Neural cell (in vitro differentiated cells): ENCODE data around the gene RAB33B. TPM values are rescaled to one million over a fixed set of nuclear protein-coding genes. Genes with fewer than 3 reads are reported as not detected.

Experiments used
- H2AFZ ChIP-seq: fragments of 200-600, 300-800 bp; sonication (generic), shearing (Covaris generic); 2 replicates; pipeline ENCODE4 v1.6.0; 2014; ENCODE audit warnings: low read depth, mild to moderate bottlenecking, antibody characterized with exemption, low read length, moderate library complexity
- H3F3A ChIP-seq: fragments of 200-600 bp; shearing (Covaris generic); 2 replicates; pipeline ENCODE4 v1.6.1; 2016; ENCODE audit warnings: mild to moderate bottlenecking, moderate library complexity, mixed read lengths, antibody characterized with exemption, low read length; ENCODE audit not compliant: insufficient read depth, poor library complexity, severe bottlenecking
- H3K27ac ChIP-seq: fragments of 200-600, 300-800 bp; sonication (generic), shearing (Covaris generic); 2 replicates; pipeline ENCODE4 v1.5.1; 2014; ENCODE audit warnings: mild to moderate bottlenecking, low read length, moderate library complexity
- H3K27me3 ChIP-seq: fragments of 300-800, 200-600 bp; sonication (generic), shearing (Covaris generic); 2 replicates; pipeline ENCODE4 v1.6.0; 2014; ENCODE audit warnings: mild to moderate bottlenecking, low read depth, low read length, moderate library complexity; ENCODE audit not compliant: insufficient read depth
- H3K36me3 ChIP-seq: fragments of 300-800, 200-600 bp; sonication (generic), shearing (Covaris generic); 2 replicates; pipeline ENCODE4 v1.5.1; 2014; ENCODE audit warnings: mild to moderate bottlenecking, antibody characterized with exemption, low read length, moderate library complexity; ENCODE audit not compliant: insufficient read depth
- H3K4me2 ChIP-seq: fragments of 300-800, 200-600 bp; sonication (generic), shearing (Covaris generic); 2 replicates; pipeline ENCODE4 v1.6.0; 2014; ENCODE audit warnings: mild to moderate bottlenecking, low read length
- H3K4me3 ChIP-seq: fragments of 300-800, 200-600 bp; sonication (generic), shearing (Covaris generic); 2 replicates; pipeline ENCODE4 v1.5.1; 2014; ENCODE audit warnings: mild to moderate bottlenecking, low read length, moderate library complexity
- H3K79me2 ChIP-seq: fragments of 200-600 bp; shearing (Covaris generic); replicated peaks from 2 replicates; pipeline ENCODE4 v1.6.0; 2014; ENCODE audit warnings: mild to moderate bottlenecking, low read length, moderate library complexity; ENCODE audit not compliant: insufficient read depth
- H3K9ac ChIP-seq: fragments of 300-800, 200-600 bp; sonication (generic), shearing (Covaris generic); 2 replicates; pipeline ENCODE4 v1.6.1; 2016; ENCODE audit warnings: mild to moderate bottlenecking, low read length, mixed read lengths
- H3K9me2 ChIP-seq: fragments of 200-600 bp; shearing (Covaris generic); 2 replicates; pipeline ENCODE4 v1.6.1; 2016; ENCODE audit warnings: mild to moderate bottlenecking, low read length, mixed read lengths; ENCODE audit not compliant: insufficient read depth
- H3K9me3 ChIP-seq: fragments of 200-600, 300-800 bp; sonication (generic), shearing (Covaris generic); 2 replicates; pipeline ENCODE4 v1.6.1; 2016; ENCODE audit warnings: mild to moderate bottlenecking, mixed run types, low read length, moderate library complexity, mixed read lengths
- H4K20me1 ChIP-seq: fragments of 200-600 bp; shearing (Covaris generic); 2 replicates; pipeline ENCODE4 v1.6.1; 2016; ENCODE audit warnings: mild to moderate bottlenecking, mixed run types; ENCODE audit not compliant: insufficient read depth
- CTCF ChIP-seq: fragments of 450-650 bp; IDR thresholded peaks from 2 replicates; pipeline ENCODE4 v1.5.1; 2014; ENCODE audit warnings: antibody characterized with exemption, mild to moderate bottlenecking, moderate library complexity; ENCODE audit not compliant: poor library complexity, severe bottlenecking
- EP300 ChIP-seq: fragments of 450-650 bp; conservative IDR thresholded peaks from 2 replicates; pipeline ENCODE4 v1.6.1; 2014; ENCODE audit warnings: antibody characterized with exemption, mild to moderate bottlenecking, moderate library complexity; ENCODE audit not compliant: poor library complexity, severe bottlenecking
- EZH2 ChIP-seq: fragments of 200-600, 300-800 bp; shearing (Covaris generic), sonication (generic); IDR thresholded peaks from 2 replicates; pipeline ENCODE4 v1.6.1; 2014; ENCODE audit warnings: antibody characterized with exemption, low read length, borderline replicate concordance, mild to moderate bottlenecking; ENCODE audit not compliant: insufficient read depth, poor library complexity, severe bottlenecking
- MXI1 ChIP-seq: fragments of 450-650 bp; conservative IDR thresholded peaks from 2 replicates; pipeline ENCODE4 v1.6.1; 2014; ENCODE audit warnings: antibody characterized with exemption, mild to moderate bottlenecking; ENCODE audit not compliant: poor library complexity, severe bottlenecking
- POLR2AphosphoS5 ChIP-seq: IDR thresholded peaks from 2 replicates; pipeline ENCODE4 v1.6.1; 2012
- RAD21 ChIP-seq: fragments of 450-650 bp; conservative IDR thresholded peaks from 2 replicates; pipeline ENCODE4 v1.6.1; 2014; ENCODE audit warnings: antibody characterized with exemption, mild to moderate bottlenecking, moderate library complexity
- REST ChIP-seq: IDR thresholded peaks from 2 replicates; pipeline ENCODE4 v1.6.1; 2012; ENCODE audit warnings: borderline replicate concordance
- SMC3 ChIP-seq: fragments of 450-650 bp; conservative IDR thresholded peaks from 2 replicates; pipeline ENCODE4 v1.6.1; 2014; ENCODE audit warnings: antibody characterized with exemption, mild to moderate bottlenecking, moderate library complexity; ENCODE audit not compliant: poor library complexity
- TAF1 ChIP-seq: IDR thresholded peaks from 2 replicates; pipeline ENCODE4 v1.6.1; 2012; ENCODE audit warnings: low read depth
- polyA plus RNA-seq: library from polyadenylated mRNA; depleted of rRNA; stranded (reverse); fragments of >200 nt; gene quantifications from 2 replicates; pipeline ENCODE4 v1.2.3, GENCODE V29; 2014

RAB33B gene
- polyA plus RNA-seq, 1 donor from 2014 or later: 8.6 TPM

- no peak overlapping the region for H3K9ac ChIP-seq
- H3K36me3 ChIP-seq: no peaks in the 10 kb centered on the region
- no peak overlapping the region for H2AFZ ChIP-seq
- TF ChIP-seq TAF1 (no peak), EP300 (no peak), RAD21 (no peak), SMC3 (no peak), REST (no peak), MXI1 (no peak), CTCF (no peak), EZH2 (no peak), POLR2AphosphoS5 (no peak)
- no peak overlapping the region for H3K4me3 ChIP-seq
- H3K4me2 ChIP-seq: no peak overlapping the region
- no peaks in the 10 kb centered on the region for H3K9me3 ChIP-seq
- H3K79me2 ChIP-seq: no peaks in the 10 kb centered on the region
- no peaks in the 10 kb centered on the region for H3K9me2 ChIP-seq
- H3K27ac ChIP-seq: no peak overlapping the region
- H4K20me1 ChIP-seq: no peaks in the 10 kb centered on the region
- H3K27me3 ChIP-seq: no peaks in the 10 kb centered on the region
- H3F3A ChIP-seq: no peaks in the 10 kb centered on the region
Observed at GRCh38 chr4:139484783-139485311, 30.9 kb downstream of the RAB33B start.

GRCh38 chr4:139488442-139488841, 34.5 kb downstream of the RAB33B start:
- no peak overlapping the region for H3K4me2 ChIP-seq
- no peaks in the 10 kb centered on the region for H3K9me2 ChIP-seq
- no peak overlapping the region for H3K9ac ChIP-seq
- TF ChIP-seq EZH2 (no peak), CTCF (no peak), SMC3 (no peak), REST (no peak), EP300 (no peak), POLR2AphosphoS5 (no peak), TAF1 (no peak), MXI1 (no peak), RAD21 (no peak)
- H3K36me3 ChIP-seq: no peaks in the 10 kb centered on the region
- no peaks in the 10 kb centered on the region for H3K79me2 ChIP-seq
- H3K27ac ChIP-seq: no peak overlapping the region
- H2AFZ ChIP-seq: no peak overlapping the region
- no peaks in the 10 kb centered on the region for H3K27me3 ChIP-seq
- H3K9me3 ChIP-seq: no peaks in the 10 kb centered on the region
- H4K20me1 ChIP-seq: no peaks in the 10 kb centered on the region
- H3F3A ChIP-seq: no peaks in the 10 kb centered on the region
- H3K4me3 ChIP-seq: no peak overlapping the region
